Erythroblast (primary cell): ENCODE results near the gene DHRSX.
"Not testable (repeated sequence)": the region's sequence is repeated elsewhere in the genome, so short reads cannot be mapped to it uniquely, and the experiment has no call there.

Experiments used
- GATA1 ChIP-seq: IDR thresholded peaks from 2 replicates; pipeline ENCODE4 v1.6.1; 2011; ENCODE audit warnings: low read depth, mild to moderate bottlenecking, control low read depth, low read length, moderate library complexity
- POLR2A ChIP-seq: IDR thresholded peaks from 2 replicates; pipeline ENCODE4 v1.6.1; 2011; ENCODE audit warnings: mild to moderate bottlenecking, low read length

- not testable (repeated sequence) for TF ChIP-seq POLR2A, GATA1
Measured at GRCh38 chrX:2471126-2471525, 29.6 kb downstream of the DHRSX start.
